GM19023 (cell line): ENCODE results near the gene GRIK2.

Experiments
- ATAC-seq: cut with Tn5 transposase; IDR thresholded peaks from one replicate; pipeline ENCODE4 v1.9.1; 2021; ENCODE audit warnings: mild to moderate bottlenecking, moderate library complexity; ENCODE audit not compliant: unreplicated experiment

GRIK2 gene

GRCh38 chr6:101453221-101453620 lies 59.7 kb downstream of the GRIK2 start:
- no peak for ATAC-seq

- no peak for ATAC-seq
These were observed 60.7 kb downstream of the GRIK2 start for GRCh38 chr6:101454106-101454676.

- no peak for ATAC-seq
These were observed 64.8 kb downstream of the GRIK2 start for GRCh38 chr6:101458336-101458735.

GRCh38 chr6:101458826-101459225 lies 65.3 kb downstream of the GRIK2 start:
- no peak for ATAC-seq

- ATAC-seq = no peak
These were observed 69.1 kb downstream of the GRIK2 start for GRCh38 chr6:101462576-101462975.

- no peak for ATAC-seq
These were observed 72.4 kb downstream of the GRIK2 start for GRCh38 chr6:101465863-101466262.

- no peak for ATAC-seq
These were observed 83.9 kb downstream of the GRIK2 start for GRCh38 chr6:101477436-101477835.

GRCh38 chr6:101478891-101479290 lies 85.4 kb downstream of the GRIK2 start:
- ATAC-seq = no peak

- ATAC-seq = no peak
These were observed 89.1 kb downstream of the GRIK2 start for GRCh38 chr6:101482606-101483005.

GRCh38 chr6:101484781-101485180 lies 91.3 kb downstream of the GRIK2 start:
- ATAC-seq = no peak

GRCh38 chr6:101486124-101486523 lies 92.6 kb downstream of the GRIK2 start:
- ATAC-seq = no peak

- no peak for ATAC-seq
These were observed 93.2 kb downstream of the GRIK2 start for GRCh38 chr6:101486726-101487125.

- ATAC-seq = no peak
These were observed 95.9 kb downstream of the GRIK2 start for GRCh38 chr6:101489456-101489855.

GRCh38 chr6:101490857-101491256 lies 97.3 kb downstream of the GRIK2 start:
- no peak for ATAC-seq

GRCh38 chr6:101502818-101503217 lies 109.3 kb downstream of the GRIK2 start:
- no peak for ATAC-seq

- no peak for ATAC-seq
These were observed 116.0 kb downstream of the GRIK2 start for GRCh38 chr6:101509536-101509935.

- no peak for ATAC-seq
These were observed 119.7 kb downstream of the GRIK2 start for GRCh38 chr6:101513181-101513580.

- no peak for ATAC-seq
These were observed 123.1 kb downstream of the GRIK2 start for GRCh38 chr6:101516578-101516977.

- ATAC-seq = no peak
These were observed 124.1 kb downstream of the GRIK2 start for GRCh38 chr6:101517632-101518031.

GRCh38 chr6:101522254-101522653 lies 128.7 kb downstream of the GRIK2 start:
- no peak for ATAC-seq

GRCh38 chr6:101527467-101527866 lies 134.0 kb downstream of the GRIK2 start:
- no peak for ATAC-seq

GRCh38 chr6:101528801-101529200 lies 135.3 kb downstream of the GRIK2 start:
- ATAC-seq = no peak

GRCh38 chr6:101531538-101531937 lies 138.0 kb downstream of the GRIK2 start:
- ATAC-seq = no peak
